IMR-90 (cell line): ENCODE results near the gene GOLGA3. TPM values are rescaled to one million over a fixed set of nuclear protein-coding genes. Genes with fewer than 3 reads are reported as not detected.

Experiments used
- ATAC-seq: fragments of 200-7000 bp; cut with Tn5 transposase; 2 replicates; pipeline ENCODE4 v1.9.1; 2020; ENCODE audit warnings: low read depth, mild to moderate bottlenecking, moderate library complexity
- BruUV-seq: library from RNA; stranded (reverse); fragments of 400-500 nt; replicated peaks from 2 replicates; lab custom pipeline; 2021; lab: Mats Ljungman, UMichigan
- CTCF ChIA-PET: fragments of 300-600 bp; formaldehyde crosslinking; extraction: SDS; loops from one replicate; lab custom pipeline; 2021; ENCODE audit warnings: antibody characterized with exemption; lab: Yijun Ruan, JAX
- POLR2A ChIA-PET: fragments of 300-600 bp; sonication (Branson Sonifier 250); formaldehyde crosslinking; loops from one replicate; lab custom pipeline; 2022; ENCODE audit warnings: antibody characterized with exemption; ENCODE audit not compliant: unreplicated experiment; lab: Charles Lee
- DNase-seq: peaks from one replicate; pipeline ENCODE4 v3.0.0; 2013
- H2AFZ ChIP-seq: replicated peaks from 2 replicates; pipeline ENCODE3; 2013; ENCODE audit warnings: low read length, mild to moderate bottlenecking; ENCODE audit not compliant: poor library complexity
- H2AK5ac ChIP-seq: 2 replicates; pipeline ENCODE4 v1.6.1; 2013; ENCODE audit warnings: low read depth, low read length, inconsistent platforms
- H2AK9ac ChIP-seq: replicated peaks from 2 replicates; pipeline ENCODE3; 2013; ENCODE audit warnings: mild to moderate bottlenecking, low read depth, low read length, moderate library complexity; ENCODE audit not compliant: poor library complexity
- H2BK120ac ChIP-seq: 2 replicates; pipeline ENCODE4 v1.6.1; 2013; ENCODE audit warnings: low read depth, low read length, inconsistent platforms
- H2BK15ac ChIP-seq: 3 replicates; pipeline ENCODE4 v1.6.1; 2013; ENCODE audit warnings: low read depth, low read length, inconsistent platforms
- H2BK20ac ChIP-seq: 2 replicates; pipeline ENCODE4 v1.6.1; 2013; ENCODE audit warnings: low read depth, mild to moderate bottlenecking, inconsistent platforms, low read length, moderate library complexity
- H2BK5ac ChIP-seq: 2 replicates; pipeline ENCODE4 v1.6.1; 2013; ENCODE audit warnings: mild to moderate bottlenecking, low read depth, low read length, inconsistent platforms; ENCODE audit not compliant: poor library complexity, severe bottlenecking
- H3K14ac ChIP-seq: replicated peaks from 2 replicates; pipeline ENCODE4 v1.6.1; 2013; ENCODE audit warnings: low read depth, low read length, inconsistent platforms
- H3K18ac ChIP-seq: 2 replicates; pipeline ENCODE4 v1.6.1; 2013; ENCODE audit warnings: low read depth, low read length, control low read depth
- H3K23ac ChIP-seq: 2 replicates; pipeline ENCODE4 v1.6.1; 2013; ENCODE audit warnings: low read depth, low read length, inconsistent platforms
- H3K27ac ChIP-seq: 2 replicates; pipeline ENCODE4 v1.5.1; 2013; ENCODE audit warnings: mild to moderate bottlenecking, control low read depth, low read length; ENCODE audit not compliant: insufficient read depth
- H3K27me3 ChIP-seq: 2 replicates; pipeline ENCODE4 v1.6.1; 2013; ENCODE audit warnings: low read length; ENCODE audit not compliant: control insufficient read depth, insufficient read depth
- H3K36me3 ChIP-seq: 2 replicates; pipeline ENCODE4 v1.6.1; 2013; ENCODE audit warnings: low read length, mixed read lengths; ENCODE audit not compliant: control insufficient read depth, insufficient read depth
- H3K4ac ChIP-seq: 2 replicates; pipeline ENCODE4 v1.6.1; 2013; ENCODE audit warnings: low read depth, low read length, inconsistent platforms
- H3K4me1 ChIP-seq: 2 replicates; pipeline ENCODE4 v1.6.1; 2013; ENCODE audit warnings: low read length, mixed read lengths; ENCODE audit not compliant: control insufficient read depth, insufficient read depth
- H3K4me2 ChIP-seq: 2 replicates; pipeline ENCODE4 v1.6.1; 2013; ENCODE audit warnings: low read depth, mild to moderate bottlenecking, control low read depth, low read length, moderate library complexity
- H3K4me3 ChIP-seq: 2 replicates; pipeline ENCODE4 v1.5.1; 2013; ENCODE audit warnings: low read depth, mild to moderate bottlenecking, control low read depth, low read length, moderate library complexity; ENCODE audit not compliant: insufficient read depth
- H3K56ac ChIP-seq: 2 replicates; pipeline ENCODE4 v1.6.1; 2013; ENCODE audit warnings: low read length, inconsistent platforms; ENCODE audit not compliant: insufficient read depth; ENCODE audit errors: extremely low read depth
- H3K79me1 ChIP-seq, 2 experiments: 2 replicates each; pipeline ENCODE4 v1.6.1; 2013; ENCODE audit warnings: low read length in 2 of 2, inconsistent platforms in 1 of 2, low read depth in 1 of 2
- H3K9ac ChIP-seq: 2 replicates; pipeline ENCODE4 v1.6.1; 2013; ENCODE audit warnings: low read depth, low read length, control low read depth
- H3K9me1 ChIP-seq: 2 replicates; pipeline ENCODE4 v1.6.1; 2013; ENCODE audit warnings: low read length, inconsistent platforms; ENCODE audit not compliant: insufficient read depth
- H3K9me3 ChIP-seq: 2 replicates; pipeline ENCODE4 v1.6.1; 2013; ENCODE audit warnings: low read length; ENCODE audit not compliant: control insufficient read depth, insufficient read depth
- H4K20me1 ChIP-seq: 2 replicates; pipeline ENCODE4 v1.6.1; 2013; ENCODE audit warnings: low read length, inconsistent platforms; ENCODE audit not compliant: insufficient read depth
- H4K5ac ChIP-seq: 2 replicates; pipeline ENCODE4 v1.6.1; 2013; ENCODE audit warnings: mild to moderate bottlenecking, low read depth, low read length, control low read depth
- H4K8ac ChIP-seq, 2 experiments: 2 replicates each; pipeline ENCODE4 v1.6.1; 2013; ENCODE audit warnings: low read depth in 2 of 2, low read length in 2 of 2, control low read depth in 1 of 2, inconsistent platforms in 1 of 2
- H4K91ac ChIP-seq: 2 replicates; pipeline ENCODE4 v1.6.1; 2013; ENCODE audit warnings: low read depth, low read length, inconsistent platforms; ENCODE audit not compliant: insufficient read depth
- BHLHE40 ChIP-seq: fragments of 150-350 bp; IDR thresholded peaks from 2 replicates; pipeline ENCODE4 v1.6.1; 2016; ENCODE audit warnings: mild to moderate bottlenecking, low read depth, low read length
- CEBPB ChIP-seq: IDR thresholded peaks from 2 replicates; pipeline ENCODE4 v1.6.1; 2012; ENCODE audit warnings: low read depth, low read length, improper control_type of control experiment
- CHD1 ChIP-seq: IDR thresholded peaks from 2 replicates; pipeline ENCODE4 v1.6.1; 2012; ENCODE audit warnings: low read depth, low read length, improper control_type of control experiment
- CTCF ChIP-seq: conservative IDR thresholded peaks from 2 replicates; pipeline ENCODE4 v1.5.1; 2012; ENCODE audit warnings: mild to moderate bottlenecking, low read depth, low read length, improper control_type of control experiment
- ELK1 ChIP-seq: fragments of 150-350 bp; IDR thresholded peaks from 2 replicates; pipeline ENCODE4 v1.6.1; 2016; ENCODE audit warnings: low read depth, mild to moderate bottlenecking, low read length, moderate library complexity, borderline replicate concordance
- FOS ChIP-seq: fragments of 150-350 bp; IDR thresholded peaks from 2 replicates; pipeline ENCODE4 v1.6.1; 2016; ENCODE audit warnings: low read depth, low read length
- MAFK ChIP-seq: IDR thresholded peaks from 2 replicates; pipeline ENCODE4 v1.6.1; 2012; ENCODE audit warnings: low read depth, low read length, improper control_type of control experiment
- MAZ ChIP-seq: IDR thresholded peaks from 2 replicates; pipeline ENCODE4 v1.6.1; 2012; ENCODE audit warnings: low read depth, mild to moderate bottlenecking, low read length, improper control_type of control experiment, moderate library complexity, borderline replicate concordance
- MXI1 ChIP-seq: IDR thresholded peaks from 2 replicates; pipeline ENCODE4 v1.6.1; 2012; ENCODE audit warnings: low read depth, mild to moderate bottlenecking, low read length, moderate library complexity, borderline replicate concordance
- NFE2L2 ChIP-seq: fragments of 150-350 bp; IDR thresholded peaks from 2 replicates; pipeline ENCODE4 v1.6.1; 2016; ENCODE audit warnings: low read depth, mild to moderate bottlenecking, low read length
- POLR2A ChIP-seq: IDR thresholded peaks from 2 replicates; pipeline ENCODE4 v1.6.1; 2012; ENCODE audit warnings: mild to moderate bottlenecking, low read depth, low read length
- RAD21 ChIP-seq: IDR thresholded peaks from 2 replicates; pipeline ENCODE4 v1.6.1; 2012; ENCODE audit warnings: low read length, improper control_type of control experiment
- RCOR1 ChIP-seq: IDR thresholded peaks from 2 replicates; pipeline ENCODE4 v1.6.1; 2012; ENCODE audit warnings: mild to moderate bottlenecking, low read length, improper control_type of control experiment; ENCODE audit not compliant: insufficient replicate concordance
- SMC3 ChIP-seq: fragments of 150-350 bp; IDR thresholded peaks from 2 replicates; pipeline ENCODE4 v1.6.1; 2016; ENCODE audit warnings: low read depth, mild to moderate bottlenecking, antibody characterized with exemption, low read length, moderate library complexity
- USF2 ChIP-seq: fragments of 150-350 bp; IDR thresholded peaks from 2 replicates; pipeline ENCODE4 v1.6.1; 2017; ENCODE audit warnings: mild to moderate bottlenecking, antibody characterized with exemption, low read length, low read depth
- WGBS, 2 experiments: methylation state at CpG; one replicate each; pipeline versions ENCODE4 v1.1.5 to v1.1.7; 2013; ENCODE audit warnings: missing lambda C conversion rate in 2 of 2; ENCODE audit not compliant: insufficient read length in 1 of 2; ENCODE audit errors: extremely low coverage in 2 of 2; 5-methylcytosine and 5-hydroxymethylcytosine counted together
- dilution Hi-C: fragments of 300-500 bp; cut with HindIII; formaldehyde crosslinking; loops from one replicate; pipeline ENCODE4 v1.14.3; 2018; ENCODE audit warnings: low sequenced_read_pairs; ENCODE audit not compliant: unreplicated experiment
- in situ Hi-C: fragments of 300-500 bp; cut with MboI; formaldehyde crosslinking; loops from 3 replicates; pipeline ENCODE4 v1.14.3; 2019; ENCODE audit warnings: low sequenced_read_pairs, inconsistent platforms, mixed read lengths
- intact Hi-C: fragments of 100-400 bp; cut with micrococcal nuclease; formaldehyde crosslinking; loops from 2 replicates; pipeline ENCODE4 v1.10.0; 2022
- polyA plus RNA-seq, 3 experiments: library from polyadenylated mRNA; depleted of rRNA; stranded (reverse); fragments of >200 nt; gene quantifications; 2 replicates each; pipeline ENCODE4 v1.2.3, GENCODE V29; 2012; ENCODE audit warnings: low replicate concordance in 1 of 3
- total RNA-seq: library from RNA; depleted of rRNA; stranded (reverse); fragments of >200 nt; gene quantifications from 2 replicates; pipeline ENCODE4 v1.2.3, GENCODE V29; 2012

Gene GOLGA3
- total and polyA plus RNA-seq, 2 of the 4 experiments (the other 2 are of a cell fraction), result 39.6 to 99.8 TPM

GRCh38 chr12:132853285-132854092, 24.8 kb upstream of the GOLGA3 start:
- Histone ChIP-seq H3K56ac (no peak overlapping the region), H4K20me1 (no peaks in the 10 kb centered on the region), H3K4ac (no peak overlapping the region), H4K91ac (no peak overlapping the region), H3K9me1 (no peaks in the 10 kb centered on the region; the same call in 1 of the 2 replicates), H3K23ac (no peak overlapping the region), H3K14ac (no peak overlapping the region), H3K27ac (no peak overlapping the region), H3K4me3 (no peak overlapping the region), H3K4me1 (no peaks in the 10 kb centered on the region), H3K9me3 (no peaks in the 10 kb centered on the region), H2BK5ac (no peak overlapping the region), H3K79me1 (no peaks in the 10 kb centered on the region; a peak in 2 of 4 replicates), H2BK15ac (no peak overlapping the region), H3K18ac (no peak overlapping the region), H2AK9ac (no peak overlapping the region), H4K8ac (no peak overlapping the region), H3K36me3 (peaks cover 69% of the 10 kb centered on the region), H3K27me3 (no peaks in the 10 kb centered on the region), H2AFZ (no peak overlapping the region), H4K5ac (no peak overlapping the region), H2BK20ac (no peak overlapping the region), H2BK120ac (no peak overlapping the region), H3K4me2 (no peak overlapping the region), H3K9ac (no peak overlapping the region), H2AK5ac (no peak overlapping the region)
- in situ Hi-C loops, result no loop called here
- 94% methylated on average over 29 of the region's 51 CpGs; no CpG with 5 or more reads in 1 of the 2 experiments for WGBS, 2 experiments
- ATAC-seq (no peak), DNase-seq (no peak)
- intact Hi-C loops, result no loop called here
- CTCF ChIA-PET, result no interaction called here
- POLR2A ChIA-PET, result no interaction called here
- no TSS peak for BruUV-seq
- dilution Hi-C loops, result no loop called here
- TF ChIP-seq MAZ (no peak), CEBPB (no peak), CTCF (no peak), SMC3 (no peak), NFE2L2 (no peak), MAFK (no peak), RAD21 (no peak), MXI1 (no peak), FOS (no peak), POLR2A (no peak), BHLHE40 (no peak), RCOR1 (no peak), CHD1 (no peak), USF2 (no peak), ELK1 (no peak)
